UCSD-AML1 (cell line): Measurements from ENCODE around the gene KCTD6.
A peak's percentile ranks its signal among the peaks of the same experiment; 100 is the strongest.

Experiments used
- DNase-seq: peaks from one replicate; lab custom pipeline; 2025; ENCODE audit not compliant: unreplicated experiment; lab: John Stamatoyannopoulos, UW

The KCTD6 gene

DNA sequence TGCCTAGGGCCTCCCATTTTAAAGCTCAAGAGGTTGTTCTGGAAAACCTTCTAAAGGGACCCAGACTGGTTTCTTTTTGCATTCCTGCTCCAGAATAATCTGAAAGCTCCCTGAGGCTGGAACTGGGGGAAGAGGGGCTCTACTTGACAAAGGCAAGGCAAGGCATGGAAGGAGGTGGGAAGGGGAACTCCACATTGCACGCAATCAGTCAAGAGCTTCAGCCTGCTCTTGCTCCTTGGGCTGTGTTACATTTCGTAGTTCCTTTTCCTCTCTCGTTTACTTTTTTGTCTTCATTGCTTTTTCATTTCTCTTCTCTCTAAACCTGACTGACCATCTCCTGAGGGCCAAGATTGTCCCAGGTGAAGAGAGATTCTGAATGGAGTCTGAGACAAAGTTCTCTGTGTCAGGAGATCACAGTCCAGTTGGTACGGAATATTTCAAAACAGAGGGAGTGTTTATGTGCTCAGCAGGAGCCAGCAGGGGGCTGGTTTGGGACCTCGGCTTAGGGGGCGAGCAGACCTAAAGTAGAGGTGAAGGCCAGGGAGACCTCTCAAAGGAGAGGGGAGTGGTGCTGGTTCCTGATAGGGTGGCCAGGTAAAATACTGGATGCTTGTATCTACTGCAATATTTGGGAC lies 6.0 kb upstream of the KCTD6 start:
- no peak for DNase-seq

DNA sequence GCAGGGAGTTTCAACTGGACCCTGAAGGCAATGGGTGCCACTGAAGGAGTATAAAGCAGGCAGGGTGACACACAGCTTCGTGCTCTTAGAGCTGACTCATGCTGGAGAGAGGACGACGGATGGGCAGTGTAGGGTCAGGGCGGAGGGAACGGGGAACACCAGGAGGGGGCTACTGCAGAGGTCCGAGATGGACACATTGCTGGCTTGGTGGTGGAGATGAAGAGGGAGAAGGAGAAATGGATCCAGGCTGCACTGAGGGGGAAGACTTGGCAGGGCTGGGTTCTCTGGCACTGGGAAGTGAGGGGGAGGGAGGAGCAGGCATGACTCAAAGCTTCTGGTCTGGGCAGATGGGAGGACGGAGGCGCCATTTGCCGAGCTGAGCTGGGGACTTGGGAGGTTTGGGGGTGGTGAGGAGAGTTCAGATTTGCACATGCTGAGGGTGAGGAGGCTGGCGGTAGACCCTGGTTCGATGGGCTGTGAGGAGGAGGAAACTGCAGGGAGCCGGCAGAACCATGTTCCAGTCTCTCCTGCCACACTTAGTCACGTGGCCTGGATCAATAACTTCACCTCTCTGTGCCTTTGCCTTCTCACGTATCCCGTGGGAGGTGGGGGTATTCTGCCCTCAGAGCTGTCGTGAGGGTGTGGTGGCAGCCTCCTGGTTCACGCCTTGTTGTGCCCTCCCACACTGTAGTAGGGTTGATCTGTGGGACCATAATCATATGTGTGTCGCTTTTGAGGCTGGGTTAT lies 4.6 kb upstream of the KCTD6 start:
- peak; percentile 57 for DNase-seq

DNA sequence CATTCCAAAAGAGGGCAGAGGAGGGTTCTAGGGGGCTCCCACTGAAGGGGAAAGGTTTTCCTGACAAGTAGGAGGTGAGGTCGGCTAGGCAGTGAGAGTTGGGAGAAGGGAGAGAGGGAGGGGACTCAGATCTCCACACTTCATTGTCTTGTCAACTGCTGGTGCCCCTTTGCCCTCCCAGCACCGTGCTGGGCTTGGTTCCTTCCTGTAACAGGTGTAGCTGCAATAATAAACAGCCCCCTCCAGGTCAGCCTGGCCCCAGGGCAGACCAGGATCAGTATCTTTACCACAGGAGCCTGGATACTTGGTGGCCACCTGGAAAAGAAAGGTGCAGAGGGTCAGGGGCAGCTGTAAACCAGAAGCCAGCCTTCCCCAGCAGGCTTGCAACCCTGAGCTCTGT lies 2.9 kb upstream of the KCTD6 start:
- DNase-seq = no peak

DNA sequence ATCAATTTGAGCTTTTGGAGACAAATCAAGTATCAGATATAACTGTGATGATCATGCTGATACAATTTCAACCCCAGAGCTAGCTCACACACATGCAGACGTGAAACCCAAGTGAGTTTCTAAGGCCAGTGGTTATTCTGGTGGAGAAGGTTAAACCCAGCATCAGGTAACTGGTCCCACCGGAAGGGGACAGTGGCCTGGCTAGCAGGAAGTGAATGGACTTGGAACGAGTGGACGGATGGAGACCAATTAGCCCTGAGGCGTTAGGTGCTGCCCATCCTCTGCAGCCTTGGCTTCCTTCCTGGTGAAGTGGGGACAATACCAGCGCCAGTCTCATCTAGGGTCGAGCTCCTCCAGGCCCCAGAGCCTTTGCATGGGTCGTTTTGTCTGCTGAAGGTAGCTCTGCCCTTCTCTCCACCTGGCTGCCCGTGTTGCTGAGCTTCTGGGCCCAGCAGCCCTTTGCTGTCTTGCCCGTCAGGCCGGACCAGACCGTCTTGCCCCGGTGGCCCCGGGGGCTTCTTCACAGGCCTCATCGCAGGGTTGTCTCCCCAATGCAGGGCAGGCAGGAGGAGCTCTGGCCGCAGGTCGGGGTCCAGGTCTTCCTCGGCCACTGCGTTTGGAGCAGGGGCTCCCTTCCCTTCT lies 915 bp upstream of the KCTD6 start:
- DNase-seq = no peak

DNA sequence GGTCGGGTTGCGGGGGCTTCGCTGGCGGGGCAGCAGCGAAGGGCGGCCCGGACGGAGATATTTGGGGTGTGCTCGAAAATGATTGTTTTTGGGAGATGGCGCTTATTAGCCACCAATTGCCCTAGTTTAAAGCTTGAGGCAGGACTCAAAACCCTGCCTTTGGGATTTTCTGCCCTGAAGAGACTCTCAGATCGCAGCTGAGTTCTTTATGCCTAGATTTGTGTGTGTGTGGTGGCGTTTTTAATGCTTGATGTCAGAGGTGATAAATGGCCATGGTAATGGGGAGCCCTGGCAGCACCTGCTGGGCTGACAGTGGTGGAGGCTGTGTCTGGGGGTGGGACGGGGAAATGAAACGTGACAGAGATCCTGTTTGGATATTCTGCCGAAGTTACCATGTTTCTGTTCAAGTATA lies 604 bp downstream of the KCTD6 start:
- peak; percentile 20 for DNase-seq

DNA sequence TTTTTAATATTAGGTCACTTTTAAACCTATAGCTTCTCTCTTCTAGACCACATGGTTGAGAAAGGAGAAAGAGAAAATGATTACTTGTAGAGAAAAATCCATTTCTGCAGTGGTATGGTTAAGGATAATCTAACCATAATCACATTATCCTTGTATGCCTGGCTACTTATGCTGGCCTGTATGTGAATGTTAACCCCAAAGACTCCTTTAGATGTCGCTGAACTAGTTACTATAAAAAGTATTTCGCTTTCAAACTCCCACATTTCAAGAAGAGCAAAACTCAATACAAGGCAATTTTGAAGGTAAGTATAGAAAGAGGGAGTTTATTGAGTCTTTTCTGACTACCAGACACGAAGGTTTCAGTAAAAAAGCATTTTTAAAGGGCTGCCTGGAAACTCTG lies 2.2 kb downstream of the KCTD6 start:
- DNase-seq = no peak

GRCh38 chr3:58495101-58495500 lies 3.2 kb downstream of the KCTD6 start:
- DNase-seq = no peak

DNA sequence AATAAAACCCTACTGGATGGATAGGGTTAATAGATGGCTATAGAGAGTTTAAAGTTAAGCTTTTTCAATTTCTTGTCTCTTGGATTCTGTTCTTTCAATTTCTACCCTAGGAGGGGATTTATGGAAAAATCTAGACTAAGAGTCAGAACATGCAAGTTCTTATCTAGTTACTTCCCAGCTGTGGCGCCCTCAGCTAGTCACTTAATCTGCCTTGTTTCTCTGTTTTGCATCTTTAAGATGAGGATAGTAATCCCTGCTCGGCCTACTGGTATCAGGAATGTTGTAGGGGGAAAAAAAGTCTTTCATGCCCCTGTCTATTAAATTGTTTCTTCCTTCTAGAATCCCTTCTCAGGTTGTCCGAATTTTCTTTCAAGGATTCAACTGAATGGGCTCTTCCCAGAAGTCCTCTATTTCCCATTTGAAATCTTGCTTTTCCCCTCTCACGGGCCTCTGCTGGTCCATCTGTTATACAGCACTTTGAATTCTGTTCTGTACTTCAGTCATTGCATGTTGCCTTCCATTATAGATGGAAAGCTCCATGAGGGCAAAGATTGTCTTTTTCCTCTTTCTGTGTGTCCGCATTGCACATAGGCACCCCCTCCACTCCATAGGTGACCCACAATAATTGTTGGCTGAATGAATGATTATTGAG lies 4.4 kb downstream of the KCTD6 start:
- DNase-seq = no peak

DNA sequence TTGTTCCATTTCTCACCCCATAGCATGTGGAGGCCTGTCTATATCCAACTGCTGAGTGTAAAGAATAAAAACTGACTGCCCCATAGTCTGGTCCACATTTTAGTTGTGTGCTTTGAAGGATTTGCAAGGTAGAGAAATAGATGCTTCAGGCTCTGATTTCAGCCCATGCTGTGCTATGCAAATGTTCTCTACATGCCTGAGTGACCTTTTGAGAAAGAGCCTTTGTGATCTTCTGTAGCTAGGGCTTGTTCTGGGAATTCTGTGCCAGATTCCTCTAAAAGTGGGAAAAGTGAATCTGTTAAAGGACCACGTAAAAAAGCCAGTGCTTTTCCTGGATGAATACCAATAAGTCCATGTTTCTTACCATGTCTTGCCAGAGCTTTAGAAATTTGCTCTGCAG lies 5.2 kb downstream of the KCTD6 start:
- DNase-seq = no peak

DNA sequence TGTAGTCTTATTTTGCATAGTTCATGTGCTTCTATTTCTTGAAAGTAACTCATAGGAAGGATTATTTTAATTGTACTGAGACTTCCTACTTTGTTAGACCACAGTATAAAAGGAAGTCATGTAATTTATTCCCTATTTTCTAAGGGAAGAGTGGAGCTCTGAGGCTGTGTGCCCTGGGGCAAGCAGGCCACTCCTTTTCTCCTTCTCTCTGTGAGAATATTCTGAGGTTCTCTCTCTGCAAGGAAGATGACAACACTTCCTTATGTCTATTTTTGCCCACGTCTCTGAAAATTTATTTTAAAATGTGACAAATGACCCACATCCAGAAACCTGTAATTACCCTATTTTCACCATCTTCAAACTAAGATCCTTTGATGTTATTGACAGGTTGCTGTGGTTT lies 11.0 kb downstream of the KCTD6 start:
- DNase-seq = no peak

DNA sequence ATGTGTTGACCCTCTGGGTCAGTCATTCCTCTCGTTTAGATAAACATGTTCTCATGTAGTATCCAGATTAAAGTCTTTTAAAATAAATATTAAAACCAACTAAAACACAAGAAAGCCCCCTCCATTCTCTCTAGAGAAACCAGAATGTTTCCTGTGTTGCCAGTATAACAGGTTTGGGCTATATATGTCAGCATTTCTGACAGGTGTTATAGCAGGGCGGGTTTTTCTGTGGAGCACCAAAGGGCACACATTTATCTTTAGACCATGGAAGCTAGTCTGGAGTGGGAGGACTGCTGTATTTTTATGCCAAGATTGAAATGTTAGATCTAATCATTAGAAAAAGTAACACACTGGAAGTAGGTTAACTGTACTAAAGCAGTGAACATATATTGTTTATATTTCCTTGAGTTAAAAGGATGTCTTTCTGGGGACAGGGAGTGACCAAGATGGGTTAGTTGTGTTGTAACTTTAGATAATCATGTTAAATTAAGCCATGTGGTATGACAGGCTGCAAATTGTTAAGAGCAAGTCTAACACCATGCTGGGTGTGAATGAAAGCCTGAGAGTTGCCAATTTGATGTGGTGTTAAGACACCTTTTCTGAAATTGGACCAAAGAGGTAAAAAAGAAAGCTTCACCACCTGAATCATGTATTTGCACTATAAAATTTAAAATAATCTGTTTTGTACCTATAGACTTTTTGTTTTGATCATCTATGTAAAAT lies 15.6 kb downstream of the KCTD6 start:
- no peak for DNase-seq

DNA sequence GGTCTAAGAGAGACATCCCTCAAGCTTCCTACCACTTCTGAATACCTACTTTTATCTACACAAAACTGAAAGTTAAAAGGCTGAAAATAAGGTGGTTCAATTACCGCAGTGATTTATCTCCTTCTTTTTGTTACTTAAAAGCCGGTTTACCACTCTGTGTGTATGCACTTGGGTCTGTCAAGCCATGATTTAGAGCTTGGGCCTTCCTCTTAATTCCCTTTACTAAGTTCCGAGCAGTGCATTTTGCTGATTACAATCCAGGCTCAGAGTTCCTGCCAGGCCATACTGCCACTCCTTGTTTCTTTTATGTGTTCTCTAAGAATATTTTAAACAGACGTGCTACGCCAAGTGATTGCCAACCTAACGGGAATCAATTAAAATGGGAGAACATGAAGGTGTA lies 16.5 kb downstream of the KCTD6 start:
- DNase-seq = no peak

DNA sequence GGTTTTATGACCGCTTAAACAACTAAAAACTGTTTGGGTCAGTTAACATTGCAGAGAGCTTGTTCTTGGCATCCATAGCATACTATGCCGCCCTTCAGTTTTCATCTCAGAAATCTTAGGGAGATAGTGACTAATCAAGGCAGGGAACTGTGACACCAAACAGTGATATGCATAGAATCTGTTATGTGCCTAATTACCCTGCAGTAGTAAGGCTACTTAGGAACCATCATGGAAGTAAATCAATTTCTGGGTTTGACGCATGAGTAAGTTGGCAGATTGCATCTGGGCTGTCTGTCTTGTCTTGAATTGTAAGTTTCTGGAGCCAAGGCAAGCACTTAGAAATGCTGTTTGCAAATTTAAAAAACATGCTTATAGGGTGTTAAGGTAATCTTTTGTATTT lies 22.5 kb downstream of the KCTD6 start:
- DNase-seq = no peak

DNA sequence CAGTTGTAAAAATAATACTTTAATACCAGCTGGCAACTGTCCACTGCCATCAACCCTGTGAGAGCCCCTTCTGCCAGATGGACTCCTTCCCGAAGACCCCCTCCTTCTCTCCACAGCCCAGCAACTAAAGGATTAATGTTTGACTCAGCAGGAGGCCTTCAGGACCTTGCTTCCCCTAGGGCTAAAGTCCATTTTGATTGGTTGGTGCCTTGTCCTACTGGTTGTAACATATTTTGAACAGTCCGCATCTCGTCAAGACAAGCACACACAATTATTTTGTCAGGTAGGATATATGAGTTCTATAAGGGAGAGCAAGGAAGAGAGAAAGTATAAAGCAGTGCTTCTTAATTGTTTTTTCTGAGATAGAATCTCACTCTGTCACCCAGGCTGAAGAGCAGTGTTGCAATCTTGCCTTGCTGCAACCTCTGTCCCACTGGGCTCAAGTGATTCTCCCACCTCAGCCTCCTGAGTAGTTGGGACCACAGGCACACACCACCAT lies 26.4 kb downstream of the KCTD6 start:
- no peak for DNase-seq

GRCh38 chr3:58519668-58520402 lies 27.9 kb downstream of the KCTD6 start:
- no peak for DNase-seq

GRCh38 chr3:58520403-58521335 lies 28.8 kb downstream of the KCTD6 start:
- DNase-seq = no peak

DNA sequence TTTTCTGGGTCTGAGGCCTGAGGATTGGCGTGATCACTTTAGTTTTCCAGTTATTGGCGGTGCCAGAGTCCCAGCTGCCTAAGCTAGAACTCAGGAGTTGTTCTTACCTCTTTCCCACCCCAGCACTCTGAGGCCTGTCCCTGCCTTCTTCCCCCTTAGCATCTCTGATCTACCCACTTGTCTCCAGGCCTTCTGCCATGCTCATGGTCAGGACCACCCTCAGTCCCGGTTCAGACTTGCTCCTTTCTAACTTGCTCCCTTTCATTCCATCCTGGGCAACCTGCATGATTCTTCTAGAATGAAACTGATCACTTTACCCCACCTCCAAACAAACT lies 29.4 kb downstream of the KCTD6 start:
- DNase-seq = no peak

DNA sequence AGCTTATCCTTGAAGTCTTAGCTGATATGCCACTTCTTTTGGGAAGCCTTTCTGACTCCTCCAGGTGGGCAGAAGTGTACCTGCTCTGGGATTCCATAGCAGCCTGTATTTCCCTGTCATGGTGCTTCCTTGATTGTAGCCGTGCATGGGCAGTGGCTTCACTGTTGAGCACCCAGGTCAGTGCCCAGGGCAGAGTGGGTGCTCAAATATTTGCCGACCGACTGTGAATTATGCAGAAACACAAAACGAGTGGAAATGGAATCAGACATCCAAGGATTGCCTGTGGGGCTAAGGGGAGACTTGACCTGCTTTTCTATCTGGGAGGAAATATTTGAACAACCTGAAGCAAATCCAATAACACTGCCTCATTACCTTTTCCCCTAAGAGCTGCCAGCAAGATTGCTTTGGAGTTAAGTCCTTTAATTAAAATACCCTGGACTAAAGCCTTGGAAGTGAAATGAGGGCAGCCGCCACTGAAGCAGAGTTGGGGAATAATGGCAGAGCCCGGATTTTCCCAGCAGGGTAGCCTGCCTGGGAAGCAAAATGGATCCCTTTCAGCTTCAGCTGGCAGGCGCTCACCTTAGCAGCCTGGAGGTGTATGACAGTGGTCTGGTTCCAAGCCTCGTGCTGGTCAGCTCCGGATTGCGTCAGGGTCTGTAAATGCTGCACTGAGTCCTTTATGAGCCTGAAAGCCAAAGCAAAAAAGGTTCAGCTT lies 30.2 kb downstream of the KCTD6 start:
- DNase-seq = no peak
